ENCODE measurements around the gene ATL2. TPM values are rescaled to one million over a fixed set of nuclear protein-coding genes. Genes with fewer than 3 reads are reported as not detected.

Gene ATL2
- total RNA-seq, 4 donors from 2014 or later = 51.5 to 75.8 (median 65.2) TPM

DNA sequence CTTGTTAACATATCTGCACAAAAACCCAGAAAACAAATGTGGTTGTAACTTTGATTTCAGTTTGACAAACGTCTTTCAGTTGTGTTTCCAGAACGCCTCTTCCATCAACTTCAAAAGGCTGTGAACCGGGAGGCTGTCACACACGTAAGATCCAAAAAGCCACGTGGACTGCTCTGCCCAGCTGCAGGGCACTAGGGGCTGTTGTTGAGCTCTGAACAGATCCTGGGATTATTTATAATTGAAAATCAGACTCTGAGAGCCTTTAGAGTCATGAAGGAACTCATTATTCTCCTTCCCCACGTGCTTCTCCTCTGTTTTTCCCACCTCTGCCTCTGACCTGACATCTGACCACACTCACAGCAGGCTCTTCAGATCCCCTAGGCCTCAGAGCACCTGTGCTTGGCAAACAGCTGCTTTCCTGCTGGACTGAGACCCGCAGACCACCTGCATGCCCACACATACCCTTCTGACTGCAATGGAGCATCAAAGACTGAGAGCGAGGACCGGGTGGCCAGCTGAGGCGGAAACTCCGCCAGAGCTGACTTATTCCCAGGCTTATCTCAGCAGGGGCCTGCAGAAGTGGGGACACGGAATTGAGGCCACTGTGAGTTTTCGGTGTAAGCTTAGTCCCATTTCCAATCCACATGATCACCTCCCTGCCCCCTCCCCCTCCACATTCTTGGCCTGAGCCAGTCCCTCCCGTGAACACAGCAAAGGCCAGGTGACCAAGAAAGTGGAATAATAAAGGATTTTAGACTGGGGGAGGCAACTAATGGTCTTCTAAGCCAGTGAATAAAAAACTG is 114.8 kb downstream of the ATL2 start:
- TF ChIP-seq, protein P1, sequence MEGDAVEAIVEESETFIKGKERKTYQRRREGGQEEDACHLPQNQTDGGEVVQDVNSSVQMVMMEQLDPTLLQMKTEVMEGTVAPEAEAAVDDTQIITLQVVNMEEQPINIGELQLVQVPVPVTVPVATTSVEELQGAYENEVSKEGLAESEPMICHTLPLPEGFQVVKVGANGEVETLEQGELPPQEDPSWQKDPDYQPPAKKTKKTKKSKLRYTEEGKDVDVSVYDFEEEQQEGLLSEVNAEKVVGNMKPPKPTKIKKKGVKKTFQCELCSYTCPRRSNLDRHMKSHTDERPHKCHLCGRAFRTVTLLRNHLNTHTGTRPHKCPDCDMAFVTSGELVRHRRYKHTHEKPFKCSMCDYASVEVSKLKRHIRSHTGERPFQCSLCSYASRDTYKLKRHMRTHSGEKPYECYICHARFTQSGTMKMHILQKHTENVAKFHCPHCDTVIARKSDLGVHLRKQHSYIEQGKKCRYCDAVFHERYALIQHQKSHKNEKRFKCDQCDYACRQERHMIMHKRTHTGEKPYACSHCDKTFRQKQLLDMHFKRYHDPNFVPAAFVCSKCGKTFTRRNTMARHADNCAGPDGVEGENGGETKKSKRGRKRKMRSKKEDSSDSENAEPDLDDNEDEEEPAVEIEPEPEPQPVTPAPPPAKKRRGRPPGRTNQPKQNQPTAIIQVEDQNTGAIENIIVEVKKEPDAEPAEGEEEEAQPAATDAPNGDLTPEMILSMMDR (IDR thresholded peaks at IDR 0.05; ENCODE audit: low read depth) = no peak

DNA sequence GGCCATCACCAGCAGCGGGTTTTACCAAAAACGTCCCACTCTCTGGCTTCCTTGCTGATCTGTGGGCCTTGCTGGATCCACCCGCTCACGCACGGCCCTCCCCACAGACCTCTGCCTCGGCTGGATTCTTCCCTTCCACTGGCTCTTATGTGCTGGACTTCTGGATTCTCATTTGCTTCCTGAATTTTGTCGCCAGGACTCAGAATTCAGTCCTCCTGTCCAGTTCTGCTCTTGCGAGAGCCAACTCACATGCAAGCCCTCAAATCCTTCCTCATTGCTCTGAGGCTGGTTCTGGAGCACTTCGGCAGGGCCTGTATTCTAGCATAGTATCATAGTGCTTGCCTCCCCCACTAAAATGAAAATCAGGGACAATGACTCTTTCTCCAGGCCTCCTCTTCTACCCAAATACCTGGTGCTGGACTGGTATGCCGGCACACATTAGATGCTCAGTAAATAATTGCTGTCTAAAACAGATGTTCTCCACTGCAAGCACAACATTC is 115.5 kb downstream of the ATL2 start:
- TF ChIP-seq, protein P1 (IDR thresholded peaks at IDR 0.05; ENCODE audit: low read depth) = no peak

DNA sequence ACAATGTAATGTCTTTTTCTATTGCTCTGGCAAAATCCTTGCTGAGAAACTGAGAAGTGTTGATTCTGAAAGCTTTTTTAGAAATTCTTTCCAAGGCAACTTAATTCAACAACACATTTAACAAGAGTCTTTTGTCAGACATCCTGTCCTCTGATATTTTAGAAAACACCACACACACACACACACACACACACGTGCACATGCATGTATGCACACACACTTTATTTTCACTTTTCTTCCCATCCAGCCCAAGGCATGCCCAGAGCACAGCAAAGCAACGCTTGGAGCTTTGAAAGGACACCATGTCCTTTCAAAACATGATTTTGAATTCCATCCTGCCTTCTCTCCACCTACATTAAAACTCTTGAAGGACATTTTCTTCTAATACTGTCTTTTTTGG is 116.1 kb downstream of the ATL2 start:
- TF ChIP-seq, protein P1 (IDR thresholded peaks at IDR 0.05; ENCODE audit: low read depth) = no peak

DNA sequence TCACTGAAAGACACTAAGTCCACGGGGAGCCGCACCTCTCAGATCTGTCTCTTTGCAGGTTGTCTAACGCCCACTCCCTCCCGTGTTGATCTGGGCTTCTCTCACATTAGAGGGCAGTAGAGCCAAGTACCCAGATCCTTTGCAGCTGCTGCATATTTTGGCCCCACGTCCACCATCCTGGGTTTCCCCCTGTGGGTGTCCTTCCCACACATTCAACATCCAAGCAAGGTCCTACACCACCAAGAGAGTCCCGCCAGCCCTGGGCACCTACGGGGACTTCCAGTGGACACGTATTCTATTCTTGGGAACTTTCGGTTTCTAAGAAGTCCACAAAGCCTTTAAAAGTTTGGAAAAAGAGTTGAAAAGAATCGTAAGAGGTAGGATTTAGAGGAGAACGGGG is 116.6 kb downstream of the ATL2 start:
- TF ChIP-seq, protein P1 (IDR thresholded peaks at IDR 0.05; ENCODE audit: low read depth) = no peak

DNA sequence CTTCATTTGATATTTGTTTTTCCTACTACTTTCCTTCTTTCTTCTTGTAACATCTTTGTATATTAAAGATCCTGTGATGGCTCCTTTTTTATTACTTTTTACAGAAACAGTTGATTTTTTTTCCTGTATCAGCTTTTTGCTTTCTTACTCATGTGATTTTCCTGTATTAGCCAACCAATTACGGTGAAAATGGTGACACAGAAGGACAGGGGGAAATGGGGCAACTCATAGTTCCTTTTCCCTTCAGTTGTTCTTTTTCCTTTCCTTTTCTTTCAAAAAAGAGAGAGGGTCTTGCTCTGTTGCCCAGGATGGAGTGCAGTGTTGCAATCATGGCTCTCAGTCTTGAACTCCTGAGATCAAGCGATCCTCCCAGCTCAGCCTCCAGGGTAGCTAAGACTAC is 117.8 kb downstream of the ATL2 start:
- TF ChIP-seq, protein P1 (IDR thresholded peaks at IDR 0.05; ENCODE audit: low read depth) = no peak

DNA sequence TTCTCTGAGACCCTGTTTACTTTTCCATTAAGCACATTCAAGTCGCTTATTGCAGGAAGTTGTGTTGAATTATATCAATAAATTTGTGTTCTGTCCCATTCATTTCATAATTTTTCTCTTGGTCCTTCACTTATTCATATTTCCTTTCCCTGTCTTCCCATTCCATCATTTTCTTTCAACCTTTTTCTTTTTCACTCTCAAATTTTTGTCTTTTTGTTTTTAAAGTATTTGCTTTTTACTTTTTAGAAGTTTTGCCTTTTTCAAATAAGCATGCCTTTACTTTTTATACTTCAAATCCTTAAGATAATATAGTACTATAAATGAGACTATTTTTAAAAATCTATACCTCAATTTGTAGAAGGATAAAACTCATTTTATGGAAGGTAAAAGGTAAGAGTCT is 120.5 kb downstream of the ATL2 start:
- TF ChIP-seq, protein P1 (IDR thresholded peaks at IDR 0.05; ENCODE audit: low read depth) = no peak

DNA sequence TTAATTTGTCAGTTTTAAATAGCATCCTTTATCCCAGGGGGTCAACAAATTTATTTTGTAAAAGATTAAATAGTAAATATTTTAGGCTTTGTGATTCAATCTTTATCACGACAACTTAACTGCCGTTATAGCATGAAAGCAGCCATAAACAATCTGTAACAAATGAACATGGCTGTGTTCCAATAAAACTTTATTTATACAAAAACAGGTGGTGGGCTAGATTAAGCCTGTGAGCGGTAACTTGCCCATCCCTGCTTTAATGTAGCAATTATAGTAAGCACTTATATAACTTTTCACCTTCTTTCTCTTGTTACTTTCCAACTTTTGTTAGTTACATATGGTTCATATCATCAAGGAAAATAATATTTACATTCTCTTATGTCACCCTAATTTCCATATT is 121.9 kb downstream of the ATL2 start:
- TF ChIP-seq, protein P1 (IDR thresholded peaks at IDR 0.05; ENCODE audit: low read depth) = no peak

Data from subcutaneous adipose tissue (tissue), 4 donors.